ENCODE data around the gene KIAA0513.

The KIAA0513 gene

GRCh38 chr16:85092309-85092708 lies 64.7 kb downstream of the KIAA0513 start:
- H3K4me3 ChIP-seq (replicated peaks; ENCODE audit: low read depth, low read length), result no peak overlapping the region
- H3K36me3 ChIP-seq (ENCODE audit: control insufficient read depth, insufficient read depth, low read length), result no peaks in the 10 kb centered on the region; the same call in 1 of the 2 replicates
- DNase-seq (ENCODE audit: extremely low read depth, insufficient read length), result no peak
- H3K27me3 ChIP-seq (replicated peaks; ENCODE audit: control insufficient read depth, insufficient read depth, low read length), result peaks cover 3% of the 10 kb centered on the region
- no peak for TF ChIP-seq CTCF (IDR thresholded peaks at IDR 0.05; ENCODE audit: insufficient read depth, low read length, poor library complexity, severe bottlenecking)

DNA sequence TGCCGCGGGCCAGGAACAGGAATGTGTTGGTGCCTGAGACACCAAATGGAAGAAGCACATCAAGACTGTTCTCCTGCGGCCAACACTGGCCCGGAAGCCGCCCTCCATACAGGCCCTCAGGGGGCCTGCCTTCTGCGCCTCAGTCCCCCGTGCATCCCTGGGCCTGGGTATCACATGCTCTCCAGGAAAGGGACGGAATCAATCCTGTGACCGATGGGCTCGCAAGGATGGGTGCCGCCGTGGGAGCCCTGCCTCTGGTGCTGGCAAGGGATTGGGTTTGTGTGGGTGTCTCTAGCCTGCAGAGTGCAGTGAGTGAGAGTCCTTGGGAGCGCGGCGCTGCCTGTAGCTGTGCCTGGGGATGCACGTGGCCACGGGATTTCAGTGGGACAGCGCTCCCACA lies 65.3 kb downstream of the KIAA0513 start:
- Histone ChIP-seq H3K36me3 (ENCODE audit: control insufficient read depth, insufficient read depth, low read length) (no peaks in the 10 kb centered on the region; the same call in 1 of the 2 replicates), H3K27me3 (replicated peaks; ENCODE audit: control insufficient read depth, insufficient read depth, low read length) (peaks cover 3% of the 10 kb centered on the region), H3K4me3 (replicated peaks; ENCODE audit: low read depth, low read length) (no peak overlapping the region)
- no peak for DNase-seq (ENCODE audit: extremely low read depth, insufficient read length)
- TF ChIP-seq CTCF (IDR thresholded peaks at IDR 0.05; ENCODE audit: insufficient read depth, low read length, poor library complexity, severe bottlenecking), result no peak

GRCh38 chr16:85093705-85094104 lies 66.1 kb downstream of the KIAA0513 start:
- Histone ChIP-seq H3K27me3 (replicated peaks; ENCODE audit: control insufficient read depth, insufficient read depth, low read length) (peaks cover 7% of the 10 kb centered on the region), H3K36me3 (ENCODE audit: control insufficient read depth, insufficient read depth, low read length) (no peaks in the 10 kb centered on the region), H3K4me3 (replicated peaks; ENCODE audit: low read depth, low read length) (no peak overlapping the region)
- no peak for TF ChIP-seq CTCF (IDR thresholded peaks at IDR 0.05; ENCODE audit: insufficient read depth, low read length, poor library complexity, severe bottlenecking)
- no peak for DNase-seq (ENCODE audit: extremely low read depth, insufficient read length)

DNA sequence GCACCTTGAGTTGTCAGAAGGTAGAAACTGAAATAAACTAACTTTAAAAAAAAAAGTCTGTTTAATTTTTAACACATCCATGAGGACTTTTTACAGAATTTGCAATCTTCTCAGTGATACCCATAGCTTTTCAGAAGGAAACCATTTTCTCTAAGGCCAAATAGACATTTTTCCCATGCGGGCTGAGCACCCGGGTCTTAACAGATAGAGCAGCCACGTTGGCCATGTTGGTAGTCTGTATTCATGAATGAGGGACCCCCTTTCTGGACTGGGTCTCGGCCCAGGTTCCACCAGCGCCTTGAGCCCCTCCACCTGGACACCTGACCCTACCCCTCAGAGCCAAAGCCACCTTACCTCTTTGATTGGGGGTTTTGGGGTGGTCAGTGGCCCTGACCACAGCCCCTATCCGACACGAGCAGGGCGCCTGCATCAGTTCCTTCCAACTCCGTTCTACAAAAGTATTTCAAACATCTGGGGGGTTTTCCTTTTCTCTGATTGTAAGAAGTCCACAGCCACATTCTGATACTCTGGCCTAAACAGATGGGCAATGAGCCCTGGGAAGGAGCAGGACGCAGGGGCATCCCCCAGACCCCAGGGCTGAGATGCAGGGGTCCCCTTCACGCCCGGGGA lies 66.7 kb downstream of the KIAA0513 start:
- TF ChIP-seq CTCF (IDR thresholded peaks at IDR 0.05; ENCODE audit: insufficient read depth, low read length, poor library complexity, severe bottlenecking), result no peak
- Histone ChIP-seq H3K36me3 (ENCODE audit: control insufficient read depth, insufficient read depth, low read length) (no peaks in the 10 kb centered on the region), H3K27me3 (replicated peaks; ENCODE audit: control insufficient read depth, insufficient read depth, low read length) (peaks cover 7% of the 10 kb centered on the region), H3K4me3 (replicated peaks; ENCODE audit: low read depth, low read length) (no peak overlapping the region)
- no peak for DNase-seq (ENCODE audit: extremely low read depth, insufficient read length)

DNA sequence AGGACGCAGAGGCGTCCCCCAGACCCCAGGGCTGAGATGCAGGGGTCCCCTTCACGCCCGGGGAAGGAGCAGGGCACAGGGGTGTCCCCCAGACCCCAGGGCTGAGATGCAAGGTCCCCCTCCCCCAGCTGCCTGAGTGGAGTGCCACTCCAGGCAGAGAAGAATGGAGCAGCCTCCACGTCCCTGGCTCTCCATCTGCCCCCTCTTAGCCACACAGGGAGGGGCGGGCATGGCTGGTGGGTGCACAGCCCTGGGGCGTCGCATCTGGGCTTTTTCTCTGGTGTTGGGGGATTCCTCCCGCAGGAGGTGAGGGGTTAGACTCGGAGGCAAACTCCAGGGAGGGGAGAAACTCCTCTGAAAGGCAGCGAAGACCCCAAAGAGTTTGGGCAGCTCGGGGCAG lies 67.2 kb downstream of the KIAA0513 start:
- DNase-seq (ENCODE audit: extremely low read depth, insufficient read length), result no peak
- Histone ChIP-seq H3K4me3 (replicated peaks; ENCODE audit: low read depth, low read length) (no peak overlapping the region), H3K27me3 (replicated peaks; ENCODE audit: control insufficient read depth, insufficient read depth, low read length) (peaks cover 7% of the 10 kb centered on the region), H3K36me3 (ENCODE audit: control insufficient read depth, insufficient read depth, low read length) (no peaks in the 10 kb centered on the region)
- TF ChIP-seq CTCF (IDR thresholded peaks at IDR 0.05; ENCODE audit: insufficient read depth, low read length, poor library complexity, severe bottlenecking), result no peak

- no peak for TF ChIP-seq CTCF (IDR thresholded peaks at IDR 0.05; ENCODE audit: insufficient read depth, low read length, poor library complexity, severe bottlenecking)
- DNase-seq (ENCODE audit: extremely low read depth, insufficient read length), result no peak
- Histone ChIP-seq H3K27me3 (replicated peaks; ENCODE audit: control insufficient read depth, insufficient read depth, low read length) (peaks cover 7% of the 10 kb centered on the region), H3K36me3 (ENCODE audit: control insufficient read depth, insufficient read depth, low read length) (no peaks in the 10 kb centered on the region), H3K4me3 (replicated peaks; ENCODE audit: low read depth, low read length) (no peak overlapping the region)
Measured at GRCh38 chr16:85096921-85097320, 69.3 kb downstream of the KIAA0513 start.
